Measurements from ENCODE around the gene PRTFDC1. TPM values are rescaled to one million over a fixed set of nuclear protein-coding genes. Genes with fewer than 3 reads are reported as not detected.
"Not testable (repeated sequence)": the region's sequence is repeated elsewhere in the genome, so short reads cannot be mapped to it uniquely, and the experiment has no call there.

PRTFDC1 gene
- total RNA-seq, 2 donors from 2014 or later, result 7.2 to 14.4 TPM

DNA sequence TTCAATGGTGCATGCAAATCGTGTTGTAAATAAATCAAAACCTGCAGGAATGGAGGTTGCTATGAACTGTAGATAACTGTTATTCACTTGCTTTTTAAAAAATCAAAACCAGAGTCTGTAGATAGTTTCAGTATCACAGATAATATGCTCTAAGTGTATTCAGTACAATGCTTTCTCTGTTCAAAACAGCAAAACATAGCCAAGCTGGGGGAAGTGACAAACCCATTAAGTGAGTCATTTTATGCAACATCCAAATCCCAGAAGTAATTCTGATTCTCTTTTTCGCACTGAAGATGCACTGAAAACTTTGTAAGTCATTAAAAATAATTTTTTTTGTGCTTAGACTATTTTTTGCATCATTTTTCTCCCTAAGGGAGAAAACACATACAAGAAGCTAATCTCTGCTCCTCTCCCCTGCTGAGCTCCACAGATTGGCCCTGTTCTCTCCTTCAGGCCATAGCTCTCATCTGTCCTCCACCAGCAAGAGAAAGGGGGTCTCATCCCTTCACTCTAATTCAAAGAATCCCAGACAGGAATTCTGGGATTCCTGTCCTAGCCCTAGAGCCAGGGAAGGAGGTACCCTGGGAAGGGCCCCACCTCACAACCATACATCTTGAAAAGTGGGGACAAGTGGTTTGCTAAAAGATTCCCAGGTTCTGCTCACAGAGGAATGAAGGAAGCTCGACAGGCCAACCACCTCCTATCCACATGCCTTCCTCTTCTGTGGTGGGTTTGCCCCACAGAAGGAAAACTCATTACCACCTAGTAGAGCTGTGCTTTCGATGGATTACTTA is 4.9 kb downstream of the PRTFDC1 start:
- DNase-seq (ENCODE audit: low spot score), result no peak
- intact Hi-C loops (cut with DNase I), result no loop called here

DNA sequence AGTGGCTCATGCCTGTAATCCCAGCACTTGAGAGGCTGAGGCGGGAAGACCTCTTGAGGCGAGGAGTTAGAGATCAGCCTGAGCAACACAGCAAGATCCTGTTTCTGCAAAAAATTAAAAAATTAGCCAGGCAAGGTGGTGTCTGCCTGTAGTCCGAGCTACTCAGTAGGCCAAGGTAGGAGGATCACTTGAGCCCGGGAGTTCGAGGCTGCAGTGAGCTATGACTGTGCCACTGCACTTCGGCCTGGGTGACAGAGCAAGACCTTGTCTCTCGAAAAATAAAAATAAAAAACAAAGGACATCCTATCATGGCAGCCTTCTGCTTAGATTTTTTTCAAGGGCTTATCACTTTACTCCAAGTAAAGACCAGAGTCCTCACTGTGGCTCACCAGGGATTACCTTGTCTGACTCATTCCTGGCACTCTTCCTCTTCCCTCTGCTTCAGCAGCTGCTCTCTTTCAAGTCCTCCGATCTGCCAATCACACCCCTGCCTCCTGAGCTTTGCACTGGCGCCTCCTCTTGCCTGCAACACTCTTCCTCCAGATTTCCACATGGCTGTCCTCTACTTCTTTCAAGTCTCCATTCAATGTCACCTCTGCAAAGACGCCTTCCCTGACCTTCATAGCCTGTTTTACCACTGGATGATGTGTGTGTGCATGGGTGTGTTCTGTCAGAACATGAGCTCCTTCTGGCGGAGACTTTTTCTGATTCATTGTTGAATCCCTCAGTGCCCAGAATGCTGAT is 7.7 kb downstream of the PRTFDC1 start:
- intact Hi-C loops (cut with DNase I), result no loop called here
- no peak for DNase-seq (ENCODE audit: low spot score)

DNA sequence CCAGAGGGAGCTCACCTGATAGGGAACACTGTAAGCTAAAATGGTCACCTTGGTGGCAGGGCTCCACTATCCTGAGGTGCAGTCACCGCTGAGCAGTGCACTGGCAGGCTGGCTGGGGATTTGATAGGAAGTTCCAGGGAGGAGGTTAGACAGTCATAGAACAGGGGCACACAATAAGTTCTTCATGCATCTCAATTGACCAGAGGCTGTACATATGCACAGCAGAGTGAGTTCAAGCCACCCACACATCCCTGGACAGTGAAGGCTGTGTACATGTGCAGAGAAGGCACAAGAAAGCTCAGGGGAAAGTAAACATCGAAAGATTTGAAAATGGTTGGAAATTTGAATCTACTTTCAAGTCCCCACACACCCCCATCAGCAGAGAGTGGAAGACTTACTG is 13.9 kb downstream of the PRTFDC1 start:
- no peak for DNase-seq (ENCODE audit: low spot score)

DNA sequence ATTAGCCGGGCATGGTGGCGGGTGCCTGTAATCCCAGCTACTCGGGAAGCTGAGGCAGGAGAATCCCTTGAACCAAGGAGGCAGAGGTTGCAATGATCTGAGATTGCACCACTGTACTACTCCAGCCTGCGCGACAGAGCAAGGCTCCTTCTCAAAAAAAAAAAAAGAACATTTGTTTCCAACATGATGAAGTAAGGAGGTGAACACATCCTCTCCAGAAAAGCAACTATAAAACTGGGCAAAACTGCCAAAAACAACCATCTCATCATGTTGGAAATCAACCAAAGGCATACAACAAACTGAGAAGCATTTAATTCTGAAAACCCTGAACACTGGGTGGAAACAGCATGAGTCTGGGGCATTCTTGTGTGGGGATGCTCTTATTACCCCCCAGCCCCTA is 14.3 kb downstream of the PRTFDC1 start:
- DNase-seq (ENCODE audit: low spot score), result no peak
- intact Hi-C loops (cut with DNase I), result no loop called here

More for the DNA sequence above, 13.9 kb downstream of the PRTFDC1 start:
- intact Hi-C loops (cut with DNase I), result no loop called here

DNA sequence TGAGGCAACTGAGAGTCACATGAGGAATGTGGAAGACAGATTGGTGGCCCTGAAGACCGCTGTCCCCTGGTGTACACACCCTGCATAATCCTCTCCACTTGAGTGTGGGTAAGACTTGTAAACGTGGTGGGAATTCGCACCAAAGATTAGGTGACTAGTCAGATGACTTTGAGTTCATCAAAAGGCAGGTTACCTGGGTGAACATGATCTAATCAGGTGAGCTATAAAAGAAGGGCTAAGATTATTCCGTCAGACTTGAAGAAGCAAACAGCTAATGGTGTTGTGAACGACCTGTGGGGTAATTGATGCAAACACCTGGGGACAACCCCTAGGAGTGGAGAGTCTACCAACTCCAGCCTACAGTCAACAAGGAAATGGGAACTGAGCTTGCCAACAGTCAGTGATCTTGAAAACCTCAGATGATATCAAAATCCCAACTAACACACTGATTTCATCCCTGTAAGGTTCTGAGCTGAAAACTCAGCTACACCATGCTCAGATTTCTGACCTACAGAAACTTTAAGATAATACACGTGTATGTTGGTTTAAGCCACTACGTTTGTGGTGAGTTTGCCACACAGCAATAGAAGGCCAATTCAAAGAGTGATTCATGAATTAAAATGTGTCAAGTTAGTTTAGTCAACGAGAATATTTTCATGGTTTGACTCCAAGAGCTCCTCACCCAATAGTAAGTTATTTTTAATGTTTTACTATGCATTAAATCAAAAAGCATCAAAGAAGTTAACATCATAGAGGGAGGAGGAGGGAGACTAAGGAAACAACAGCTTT is 16.7 kb downstream of the PRTFDC1 start:
- intact Hi-C loops (cut with DNase I), result no loop called here
- DNase-seq (ENCODE audit: low spot score), result no peak

DNA sequence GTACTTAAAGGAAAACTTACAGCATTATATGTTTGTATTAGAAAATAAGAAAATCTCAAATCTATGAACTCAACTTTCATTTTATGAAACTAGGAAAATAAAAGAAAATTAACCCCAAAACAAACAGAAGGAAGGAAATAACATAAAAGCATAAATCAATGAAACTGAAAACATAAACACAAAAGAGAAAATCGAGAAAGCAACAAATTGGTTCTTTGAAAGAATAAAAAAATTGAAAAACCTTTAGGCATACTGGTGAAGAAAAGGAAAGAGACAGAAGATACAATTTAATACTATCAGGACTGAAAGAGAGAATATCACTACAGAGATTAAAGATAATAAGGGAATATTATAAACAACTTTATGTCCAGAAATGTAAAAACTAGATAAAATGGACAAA is 21.2 kb downstream of the PRTFDC1 start:
- no peak for DNase-seq (ENCODE audit: low spot score)
- intact Hi-C loops (cut with DNase I), result no loop called here

DNA sequence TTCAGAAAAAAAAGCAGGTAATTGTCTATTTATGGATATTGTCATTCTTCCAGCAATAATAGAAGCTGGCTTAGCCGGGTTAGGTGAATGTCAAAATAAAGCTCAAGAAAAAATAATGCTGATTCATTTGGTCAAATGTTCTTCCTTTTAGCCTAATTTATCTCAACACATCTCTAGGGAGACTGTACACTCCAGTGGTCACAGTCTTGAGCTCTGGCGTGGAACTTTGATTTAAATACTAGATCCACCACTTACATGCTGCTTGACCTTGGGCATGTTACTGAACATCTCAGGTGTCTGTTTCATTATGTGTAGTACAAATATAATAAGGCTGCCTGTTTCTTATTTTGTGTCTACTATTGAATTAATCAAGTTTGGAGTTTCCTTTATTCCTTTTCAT is 22.0 kb downstream of the PRTFDC1 start:
- intact Hi-C loops (cut with DNase I), result no loop called here

DNA sequence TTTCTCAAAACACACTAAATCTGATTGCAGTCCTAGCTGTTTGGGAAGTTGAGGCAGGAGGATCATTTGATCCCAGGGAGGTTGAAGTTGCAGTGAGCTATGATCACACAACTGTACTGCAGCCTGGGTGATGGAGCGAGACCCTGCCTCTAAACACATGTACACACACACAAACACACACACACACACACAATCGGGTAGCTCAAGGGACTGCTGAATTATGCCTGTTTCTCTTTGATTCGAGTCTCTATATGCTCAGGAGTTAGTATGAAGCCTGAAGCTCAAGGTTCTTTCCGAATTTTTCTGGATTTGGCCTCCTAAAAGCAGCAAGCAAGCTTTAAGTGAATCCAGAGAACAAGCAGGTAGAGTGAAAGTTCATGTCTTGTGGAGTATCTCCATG is 22.5 kb downstream of the PRTFDC1 start:
- no peak for DNase-seq (ENCODE audit: low spot score)
- intact Hi-C loops (cut with DNase I), result no loop called here

More for the DNA sequence above, 22.0 kb downstream of the PRTFDC1 start:
- no peak for DNase-seq (ENCODE audit: low spot score)

DNA sequence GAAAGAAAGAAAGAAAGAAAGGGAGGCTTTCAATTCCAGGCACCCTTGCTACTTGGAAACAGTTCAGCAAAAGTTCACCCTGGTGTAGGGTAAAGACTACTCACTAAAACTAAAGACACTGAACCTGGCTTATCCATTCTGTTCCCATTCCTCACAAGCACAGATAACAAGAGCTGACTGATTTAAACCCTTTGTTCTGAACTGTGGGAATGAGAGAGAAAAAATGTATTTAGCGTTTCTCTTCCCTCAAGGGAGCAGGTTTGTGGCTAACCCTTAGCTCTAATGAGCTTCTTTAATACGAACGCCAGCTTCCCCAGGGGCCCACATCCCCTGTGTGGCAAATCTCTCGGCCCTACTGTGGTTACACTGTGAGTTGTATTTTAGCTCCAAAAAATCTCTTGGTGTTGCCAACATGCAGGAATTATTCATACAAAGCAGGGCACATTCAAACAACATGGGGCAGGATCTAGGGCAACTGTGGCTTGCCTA is 23.3 kb downstream of the PRTFDC1 start:
- DNase-seq (ENCODE audit: low spot score), result no peak
- intact Hi-C loops (cut with DNase I), result no loop called here

DNA sequence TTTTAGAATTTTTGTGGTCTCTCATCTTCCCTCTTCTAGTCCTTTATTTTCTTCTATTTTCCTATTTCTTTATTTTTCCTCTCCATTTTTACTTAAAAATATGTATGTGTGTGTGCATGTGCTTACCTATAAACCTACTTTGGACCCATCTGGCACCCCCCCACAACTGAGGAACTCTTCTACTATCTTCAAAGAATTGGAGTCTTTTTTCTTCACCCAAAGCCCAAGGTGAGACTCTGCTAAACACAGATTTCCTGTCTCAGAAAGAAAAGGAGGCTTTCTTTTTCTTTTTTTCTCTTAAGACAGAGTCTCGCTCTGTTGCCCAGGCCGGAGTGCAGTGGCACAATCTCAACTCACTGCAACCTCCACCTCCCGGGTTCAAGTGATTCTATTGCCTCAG is 24.2 kb downstream of the PRTFDC1 start:
- intact Hi-C loops (cut with DNase I), result no loop called here
- DNase-seq (ENCODE audit: low spot score), result no peak

DNA sequence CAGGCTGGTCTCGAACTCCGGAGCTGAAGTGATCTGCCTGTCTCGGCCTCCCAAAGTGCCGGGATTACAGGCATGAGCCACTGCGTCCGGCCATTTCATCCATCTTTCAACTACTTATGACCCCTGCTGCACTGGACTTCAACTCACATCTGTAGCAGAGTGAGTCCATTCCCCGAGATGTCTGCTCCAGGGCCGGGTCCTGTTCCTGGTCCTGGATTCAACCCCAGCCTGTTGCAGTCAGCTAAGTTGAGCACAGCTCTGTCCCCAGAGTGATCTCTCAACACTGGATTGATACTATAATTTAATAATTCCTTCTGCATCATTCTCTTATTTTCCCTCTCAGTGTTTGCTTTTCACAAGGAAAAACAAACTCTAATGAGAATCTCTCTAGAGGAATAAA is 25.8 kb downstream of the PRTFDC1 start:
- intact Hi-C loops (cut with DNase I), result no loop called here
- no peak for DNase-seq (ENCODE audit: low spot score)

DNA sequence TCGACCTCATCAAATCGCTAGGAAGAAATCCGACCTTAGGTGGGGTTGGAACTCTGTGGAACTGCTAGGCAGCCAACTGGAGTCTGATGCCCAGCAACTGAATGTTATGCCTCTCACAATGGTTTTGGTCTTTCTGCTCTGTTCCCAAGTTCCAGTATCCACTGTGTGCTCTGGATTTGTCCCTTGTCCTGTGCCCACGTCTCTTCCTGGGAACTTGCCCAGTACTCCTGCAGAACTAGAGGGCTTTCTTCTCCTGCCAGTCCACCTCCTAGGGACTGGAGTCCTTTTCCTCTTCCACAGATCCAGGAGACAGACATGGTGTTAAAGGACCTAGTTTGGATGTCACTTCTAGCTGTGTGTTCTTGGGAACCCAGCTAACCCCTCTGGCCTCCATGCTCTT is 26.6 kb downstream of the PRTFDC1 start:
- DNase-seq (ENCODE audit: low spot score), result no peak
- intact Hi-C loops (cut with DNase I), result no loop called here

DNA sequence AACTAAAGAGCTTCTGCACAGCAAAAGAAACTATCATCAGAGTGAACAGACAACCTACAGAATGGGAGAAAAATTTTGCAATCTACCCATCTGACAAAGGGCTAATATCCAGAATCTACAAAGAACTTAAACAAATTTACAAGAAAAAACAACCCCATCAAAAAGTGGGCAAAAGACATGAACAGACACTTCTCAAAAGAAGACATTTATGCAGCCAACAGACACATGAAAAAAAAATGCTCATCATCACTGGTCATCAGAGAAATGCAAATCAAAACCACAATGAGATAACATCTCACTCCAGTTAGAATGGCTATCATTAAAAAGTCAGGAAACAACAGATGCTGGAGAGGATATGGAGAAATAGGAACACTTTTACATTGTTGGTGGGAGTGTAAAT is 27.9 kb downstream of the PRTFDC1 start:
- intact Hi-C loops (cut with DNase I); DNase-seq (ENCODE audit: low spot score): not testable (repeated sequence)

DNA sequence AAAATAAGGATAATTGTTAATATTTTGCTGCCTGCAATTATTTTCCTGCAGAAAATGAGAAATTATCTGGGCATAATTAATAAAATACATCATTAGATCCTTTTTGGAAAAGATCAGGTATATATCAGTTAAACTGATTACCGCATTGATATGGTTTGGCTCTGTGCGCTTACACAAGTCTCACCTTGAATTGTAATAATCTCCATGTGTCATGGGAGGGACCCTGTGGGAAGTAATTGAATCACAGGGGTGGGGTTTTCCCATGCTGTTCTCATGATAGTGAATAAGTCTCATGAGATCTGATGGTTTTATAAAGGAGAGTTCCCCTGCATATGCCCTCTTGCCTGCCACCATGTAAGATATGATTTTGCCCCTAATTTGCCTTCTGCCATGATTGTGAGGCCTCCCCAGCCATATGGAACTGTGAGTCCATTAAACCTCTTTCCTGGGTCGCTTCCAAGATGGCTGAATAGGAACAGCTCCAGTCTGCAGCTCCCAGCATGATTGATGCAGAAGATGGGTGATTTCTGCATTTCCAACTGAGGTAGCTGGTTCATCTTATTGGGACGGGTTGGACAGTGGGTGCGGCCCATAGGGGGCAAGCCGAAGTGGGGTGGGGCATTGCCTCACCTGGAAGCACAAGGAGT is 30.1 kb downstream of the PRTFDC1 start:
- intact Hi-C loops (cut with DNase I); DNase-seq (ENCODE audit: low spot score): not testable (repeated sequence)

DNA sequence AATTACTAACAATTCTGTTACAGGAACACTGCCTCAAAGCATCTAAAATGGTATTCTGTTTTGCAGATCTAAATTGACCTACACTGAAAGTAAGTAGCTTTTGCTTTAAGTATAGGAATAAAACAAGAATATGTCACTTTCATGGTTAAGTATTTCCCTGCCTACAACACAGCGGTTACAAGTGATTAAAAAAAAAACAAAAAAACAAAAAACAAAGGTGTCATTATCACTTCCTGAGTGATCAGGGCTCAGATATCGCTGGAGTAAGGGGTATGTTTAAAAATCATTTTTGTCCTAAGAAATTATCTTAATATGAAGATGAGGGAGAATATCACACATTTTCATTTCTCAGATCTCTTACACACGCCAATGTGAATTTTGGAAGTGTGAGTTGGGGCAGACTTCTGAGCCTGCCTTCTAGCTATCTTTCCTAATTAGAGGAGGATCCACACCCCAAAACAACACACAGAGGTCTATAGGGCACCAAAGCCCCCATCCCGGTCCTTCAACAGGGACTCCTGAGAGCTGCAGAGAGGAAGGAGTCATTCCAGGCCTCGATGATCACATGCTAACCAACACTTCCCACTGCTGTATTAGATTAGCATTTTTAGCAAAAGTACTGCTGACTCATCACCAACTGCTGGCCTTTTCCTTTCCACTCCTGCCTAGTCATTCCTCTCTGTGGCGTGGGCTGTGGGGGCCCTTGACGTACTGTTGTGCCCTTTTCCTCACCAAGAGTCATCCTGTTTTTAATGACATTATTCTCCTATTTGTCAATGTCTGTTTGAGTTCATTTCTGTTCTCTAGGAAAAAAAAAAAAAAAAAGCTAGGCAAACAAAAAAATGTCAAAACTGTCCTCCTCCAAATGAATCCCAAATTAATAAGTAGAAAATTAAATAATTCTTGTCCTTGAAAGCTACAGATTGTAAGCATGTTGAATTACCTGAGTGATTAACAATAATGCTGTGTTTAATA is 31.2 kb downstream of the PRTFDC1 start:
- DNase-seq (ENCODE audit: low spot score), result peak; percentile 93
- intact Hi-C loops (cut with DNase I), result no loop called here

DNA sequence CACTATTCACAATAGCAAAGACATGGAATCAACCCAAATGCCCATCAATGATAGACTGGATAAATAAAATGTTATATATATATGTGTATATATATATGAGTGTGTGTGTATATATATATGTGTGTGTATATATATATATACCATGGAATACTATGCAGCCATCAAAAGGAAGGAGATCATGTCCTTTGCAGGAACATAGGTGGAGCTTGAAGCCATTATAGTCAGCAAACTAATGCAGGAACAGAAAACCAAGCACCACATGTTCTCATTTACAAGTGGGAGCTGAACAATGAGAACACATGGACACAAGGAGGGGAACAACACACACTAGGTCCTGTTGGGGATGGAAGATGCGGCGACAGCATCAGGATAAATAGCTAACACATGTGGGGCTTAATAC is 32.2 kb downstream of the PRTFDC1 start:
- intact Hi-C loops (cut with DNase I); DNase-seq (ENCODE audit: low spot score): not testable (repeated sequence)

DNA sequence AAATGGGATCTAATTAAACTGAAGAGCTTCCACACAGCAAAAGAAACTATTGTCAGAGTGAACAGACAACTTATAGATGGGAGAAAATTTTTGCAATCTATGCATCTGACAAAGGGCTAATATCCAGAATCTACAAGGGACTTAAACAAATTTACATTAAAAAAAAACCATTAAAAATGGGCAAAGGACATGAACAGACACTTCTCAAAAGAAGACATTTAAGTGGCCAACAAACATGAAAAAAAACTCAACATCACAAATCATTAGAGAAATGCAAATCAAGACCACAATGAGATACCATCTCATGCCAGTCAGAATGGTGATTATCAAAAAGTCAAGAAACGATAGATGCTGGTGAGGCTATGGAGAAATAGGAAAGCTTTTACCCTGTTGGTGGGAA is 32.8 kb downstream of the PRTFDC1 start:
- DNase-seq (ENCODE audit: low spot score); intact Hi-C loops (cut with DNase I): not testable (repeated sequence)

DNA sequence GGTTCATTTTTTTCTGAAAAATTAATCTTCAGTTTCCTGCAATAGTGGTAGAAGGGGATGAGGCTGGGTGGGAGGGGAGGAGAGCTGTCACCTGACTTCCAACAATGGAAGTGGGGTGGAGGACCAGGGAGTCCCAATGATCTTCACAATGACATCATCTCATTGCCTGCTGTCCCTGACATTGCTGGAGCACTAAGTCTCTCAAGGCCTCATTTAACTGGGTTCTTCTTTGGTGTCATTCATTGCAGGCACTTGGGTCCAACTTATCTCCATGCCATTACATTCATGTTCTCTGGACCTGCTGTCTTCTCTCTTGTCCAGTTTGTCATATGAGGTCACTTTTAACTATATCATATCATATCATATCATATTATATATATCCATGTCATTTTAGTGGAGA is 34.4 kb downstream of the PRTFDC1 start:
- intact Hi-C loops (cut with DNase I), result no loop called here
- no peak for DNase-seq (ENCODE audit: low spot score)
